HG02759 (cell line): ENCODE measurements around the gene ADAT3.
"Not testable (repeated sequence)": the region's sequence is repeated elsewhere in the genome, so short reads cannot be mapped to it uniquely, and the experiment has no call there.

ENCODE experiments used
- ATAC-seq: cut with Tn5 transposase; IDR thresholded peaks from one replicate; pipeline ENCODE4 v1.9.1; 2021; ENCODE audit warnings: mild to moderate bottlenecking, moderate library complexity; ENCODE audit not compliant: unreplicated experiment

The ADAT3 gene

DNA sequence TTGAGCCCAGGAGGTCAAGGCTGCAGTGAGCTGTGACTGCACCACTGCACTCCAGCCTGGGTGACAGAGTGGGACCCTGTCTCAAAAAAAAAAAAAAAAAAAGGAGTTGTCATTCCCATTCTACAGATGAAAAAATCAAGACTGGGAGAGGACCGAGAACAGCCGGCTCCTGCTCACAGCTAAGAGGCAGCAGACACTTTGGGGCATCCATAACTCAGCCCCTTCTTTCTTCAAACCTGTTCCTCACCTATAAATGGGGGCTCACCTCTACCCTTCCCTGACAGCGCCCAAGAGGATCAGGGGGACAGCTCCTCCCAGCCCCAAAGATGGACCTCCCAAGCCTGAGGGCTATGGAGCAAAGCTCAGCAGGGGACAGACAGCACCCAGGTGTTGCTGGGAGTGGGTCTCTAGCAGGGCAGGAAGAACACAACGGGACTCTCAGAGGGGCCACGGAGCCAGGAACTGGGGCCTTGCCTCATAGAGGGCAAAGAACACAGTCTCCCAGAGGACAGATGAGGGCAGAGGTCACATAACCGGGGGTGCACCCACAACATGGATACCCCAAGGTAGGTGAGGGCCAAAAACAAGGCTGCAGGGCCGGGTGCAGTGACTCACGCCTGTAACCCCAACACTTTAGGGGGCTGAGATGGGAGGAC lies 38.4 kb upstream of the ADAT3 start:
- no peak for ATAC-seq

DNA sequence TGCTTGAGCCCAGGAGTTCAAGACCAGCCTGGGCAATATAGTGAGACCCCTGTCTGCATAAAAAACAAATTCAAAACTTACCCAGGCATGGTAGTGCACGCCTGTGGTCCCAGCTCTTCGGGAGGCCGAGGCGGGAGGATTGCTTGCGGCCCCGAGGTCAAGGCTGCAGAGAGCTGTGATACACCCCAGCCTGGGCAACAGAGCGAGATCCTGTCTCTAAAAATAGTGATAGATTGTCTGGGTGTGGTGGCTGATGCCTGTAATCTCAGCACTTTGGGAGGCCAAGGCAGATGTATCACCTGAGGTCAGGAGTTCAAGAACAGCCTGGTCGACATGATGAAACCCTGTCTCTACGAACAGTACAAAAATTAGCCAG lies 37.9 kb upstream of the ADAT3 start:
- ATAC-seq: no peak

DNA sequence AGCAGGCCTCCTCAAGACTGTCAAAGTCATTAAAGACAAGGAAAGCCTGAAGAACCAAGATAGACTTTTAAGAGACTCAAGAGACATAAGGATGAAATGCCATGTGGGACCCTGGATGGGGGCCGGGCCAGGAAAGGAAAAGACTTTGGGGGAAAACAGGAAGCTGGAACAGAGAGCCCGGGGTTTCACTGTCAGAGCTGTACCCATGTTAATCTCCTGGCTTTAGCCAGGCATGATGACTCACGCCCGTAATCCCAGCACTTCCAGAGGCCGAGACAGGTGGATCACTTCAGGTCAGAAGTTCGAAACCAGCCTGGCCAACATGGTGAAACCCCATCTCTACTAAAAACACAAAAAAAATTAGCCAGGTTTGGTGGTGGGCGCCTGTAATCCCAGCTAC lies 36.2 kb upstream of the ADAT3 start:
- ATAC-seq: no peak

DNA sequence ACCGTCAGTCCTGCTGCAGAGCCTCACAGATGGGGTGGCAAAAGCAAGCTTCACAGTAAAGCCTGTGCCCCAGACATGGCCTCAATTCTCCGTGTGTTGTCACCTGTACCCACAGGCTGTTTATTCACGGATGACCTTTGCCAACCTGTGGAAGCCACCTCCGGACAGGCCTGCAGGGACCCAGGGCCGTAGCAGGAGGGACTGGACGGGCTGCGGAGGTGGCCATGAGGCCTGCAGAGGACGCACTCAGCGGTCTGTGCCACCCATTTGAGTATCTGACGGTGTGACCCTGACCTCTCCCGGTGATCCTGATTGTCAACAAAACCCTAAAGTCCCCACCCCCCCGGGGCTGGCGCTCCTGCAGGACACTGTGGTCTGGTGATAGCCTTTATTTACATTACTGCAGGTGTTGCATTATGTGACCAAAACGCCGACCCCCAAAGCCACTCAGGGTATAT lies 34.0 kb upstream of the ADAT3 start:
- ATAC-seq: no peak

DNA sequence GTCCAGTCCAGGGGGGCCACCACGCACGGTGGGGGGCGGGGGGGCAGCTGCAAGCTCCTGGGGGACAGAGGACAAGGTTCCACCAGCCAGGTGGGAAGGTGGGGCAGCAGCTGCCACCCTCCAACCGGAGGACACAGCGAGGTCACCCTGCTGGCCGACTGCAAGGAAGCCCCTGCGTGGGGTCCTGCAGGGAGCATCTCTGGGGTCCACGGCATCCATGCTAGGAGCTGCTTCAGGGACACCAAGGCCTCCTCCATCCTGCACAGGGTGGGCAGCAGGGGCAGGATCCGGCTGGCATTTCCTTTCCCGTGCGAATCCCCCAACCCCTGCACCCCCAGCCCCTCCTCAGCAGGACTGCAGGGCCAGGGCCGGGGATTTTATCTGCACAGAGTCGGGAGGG lies 33.6 kb upstream of the ADAT3 start:
- no peak for ATAC-seq

DNA sequence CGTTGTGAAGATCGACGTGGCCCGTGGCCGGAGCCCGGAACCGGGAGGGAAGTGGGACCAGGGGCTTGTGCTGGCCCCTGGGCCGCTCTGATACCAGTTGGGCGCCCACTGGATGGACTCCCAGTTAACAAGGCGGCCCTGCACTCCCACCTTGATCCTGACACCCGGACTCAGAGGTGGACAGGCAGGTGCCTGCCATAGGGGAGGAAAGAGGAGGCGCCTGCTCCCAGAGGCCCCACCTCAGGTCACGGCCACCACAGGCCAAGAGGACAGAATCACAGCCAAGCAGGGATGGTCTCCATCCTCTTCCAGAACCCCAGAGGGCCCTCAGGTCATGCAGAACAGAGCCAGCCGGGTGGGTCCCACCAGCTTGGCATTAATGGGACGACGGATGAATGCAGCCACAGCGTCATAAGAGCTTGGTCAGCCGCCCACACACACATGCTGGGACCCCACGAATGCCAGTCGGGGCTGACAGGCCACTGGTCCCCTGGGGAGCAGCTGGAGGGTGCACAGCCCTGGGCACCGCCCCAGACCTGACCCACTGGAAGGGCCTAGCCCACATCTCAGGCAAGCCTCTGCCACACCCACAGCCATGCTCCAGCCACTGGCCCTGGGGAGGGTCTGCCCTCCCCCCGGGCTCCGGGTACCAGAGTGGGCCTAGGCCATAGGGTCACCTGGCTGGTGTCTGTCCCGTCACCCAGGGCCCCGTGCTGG lies 32.2 kb upstream of the ADAT3 start:
- ATAC-seq: no peak

DNA sequence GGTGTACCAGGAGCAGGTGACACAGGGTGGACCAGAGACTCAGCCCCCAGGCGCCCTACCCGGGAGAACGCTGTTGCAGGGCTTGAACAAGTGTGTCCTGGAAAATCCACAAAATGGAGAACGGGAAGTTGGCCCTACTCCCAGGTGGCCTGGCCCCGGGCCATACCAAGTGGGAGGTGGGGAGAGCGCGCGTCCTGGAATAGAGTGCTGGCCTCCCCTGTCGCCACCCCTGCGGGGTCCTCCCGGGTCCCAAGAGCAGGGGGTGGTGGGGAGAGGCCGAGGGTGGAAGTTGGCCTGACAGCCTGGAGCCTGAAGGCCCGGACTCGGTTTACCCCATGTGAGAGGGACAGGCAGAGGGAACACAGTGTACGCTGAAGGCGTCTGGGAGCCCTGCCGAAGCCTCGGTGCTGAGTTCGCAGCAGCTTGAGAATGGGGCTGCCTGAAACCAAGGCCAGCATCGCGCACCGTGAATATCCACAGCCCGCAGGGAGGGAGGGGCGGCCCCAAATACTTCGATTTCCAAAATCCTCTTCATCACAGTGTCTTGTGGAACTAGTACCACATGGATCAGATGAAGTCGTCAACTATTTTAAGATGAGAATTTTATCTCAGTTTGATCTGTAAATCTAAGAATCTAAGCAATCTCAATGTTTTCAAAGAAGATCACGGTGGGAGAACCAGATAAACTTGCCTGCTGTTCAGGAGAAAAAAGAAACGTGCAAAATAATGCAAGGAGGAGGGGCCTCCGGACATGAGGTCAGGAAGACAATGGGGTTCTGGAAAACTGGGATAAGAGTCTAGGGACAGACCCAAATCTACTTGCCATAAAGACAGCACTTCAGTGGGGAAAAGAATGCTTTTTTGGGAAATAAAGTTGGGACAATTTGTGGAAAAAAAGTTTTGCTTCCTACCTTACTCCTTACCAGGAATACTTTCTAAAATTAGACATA lies 31.4 kb upstream of the ADAT3 start:
- no peak for ATAC-seq

DNA sequence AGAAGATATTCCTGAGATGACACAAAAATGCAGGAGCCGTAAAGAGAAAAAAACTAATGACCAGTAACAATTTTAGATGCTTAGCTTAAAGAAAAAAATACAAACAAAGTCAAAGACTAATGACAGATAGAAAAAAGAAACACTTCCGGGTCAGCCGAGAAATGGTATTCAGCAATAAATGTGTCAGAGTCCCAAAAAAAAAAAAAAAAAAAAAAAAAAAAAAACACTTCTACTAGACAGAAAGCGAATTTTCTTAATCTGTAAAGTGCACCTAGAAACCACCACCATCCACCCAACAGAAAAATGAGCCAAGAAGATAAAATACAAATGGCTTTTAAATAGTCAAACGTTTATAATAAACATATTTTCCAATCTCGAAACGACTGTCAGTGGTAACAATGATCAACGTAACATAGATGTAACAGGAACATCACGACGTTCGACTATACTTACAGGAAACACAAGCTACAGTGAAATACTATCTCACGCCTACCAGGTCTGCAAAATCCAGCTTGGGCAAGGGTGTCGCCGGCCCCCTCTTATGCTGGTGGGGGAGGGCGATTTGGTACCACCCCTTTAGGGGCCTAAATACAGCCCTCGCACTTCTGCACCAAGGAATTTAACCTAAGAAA lies 30.5 kb upstream of the ADAT3 start:
- ATAC-seq: no peak

DNA sequence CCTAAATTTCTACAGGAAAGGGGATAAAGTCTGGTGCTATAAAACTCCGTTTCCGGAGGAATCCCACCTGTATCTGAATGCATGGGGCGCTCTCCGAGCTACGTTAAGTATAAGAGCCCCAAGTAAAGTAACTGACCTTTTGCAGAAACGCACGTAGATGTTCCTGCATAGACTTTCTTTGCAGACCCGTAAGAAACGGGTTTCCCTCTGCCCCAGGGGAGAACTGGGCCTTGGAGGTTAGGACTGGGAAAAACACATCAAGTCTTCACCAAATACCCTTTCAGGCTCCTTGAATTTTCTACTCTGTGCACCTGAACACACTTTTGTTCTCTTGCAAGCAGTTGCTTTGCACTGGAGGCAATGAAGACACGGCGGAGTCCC lies 29.9 kb upstream of the ADAT3 start:
- not testable (repeated sequence) for ATAC-seq

DNA sequence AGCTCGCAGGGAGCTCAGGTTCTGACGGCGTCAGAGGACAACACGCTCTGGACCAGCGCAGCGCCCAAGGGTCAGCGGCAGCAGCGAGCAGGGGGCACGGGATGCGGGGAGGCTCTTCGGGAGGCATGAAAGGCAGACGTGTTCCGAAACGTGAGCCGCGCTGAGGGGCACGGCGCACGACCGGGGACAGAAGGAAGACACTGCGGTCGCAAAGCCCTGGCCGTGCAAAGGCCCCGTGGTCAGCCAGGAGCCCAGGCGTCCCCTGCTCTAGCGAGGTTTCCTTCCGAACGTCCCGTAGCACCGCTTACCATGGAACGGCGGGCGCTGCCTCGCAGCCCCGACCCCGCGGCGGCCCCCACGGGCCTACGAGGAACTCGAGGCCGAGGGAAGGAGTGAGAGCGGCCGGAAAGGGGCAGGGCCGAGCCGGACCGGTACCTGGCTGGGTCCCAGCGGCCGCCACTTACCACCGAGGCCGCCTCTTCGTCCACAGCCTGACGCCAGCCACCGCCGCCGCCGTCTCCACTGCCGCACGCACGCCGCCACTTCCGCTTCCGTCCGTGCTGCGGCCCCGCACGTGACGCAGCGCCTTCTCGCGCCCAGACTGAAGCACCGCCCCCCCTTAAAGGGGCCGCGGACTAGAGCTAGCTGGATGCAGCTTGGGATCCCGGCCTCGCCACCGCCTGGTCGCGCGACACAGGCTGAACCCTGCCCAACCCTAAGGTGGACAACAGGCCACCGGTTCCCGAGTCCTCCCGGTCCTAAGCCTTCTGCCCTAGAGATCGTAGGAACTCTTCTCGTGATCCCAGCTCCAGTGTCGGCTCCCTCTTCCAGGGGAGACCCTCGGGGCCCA lies 29.3 kb upstream of the ADAT3 start:
- peak; percentile 92 for ATAC-seq

DNA sequence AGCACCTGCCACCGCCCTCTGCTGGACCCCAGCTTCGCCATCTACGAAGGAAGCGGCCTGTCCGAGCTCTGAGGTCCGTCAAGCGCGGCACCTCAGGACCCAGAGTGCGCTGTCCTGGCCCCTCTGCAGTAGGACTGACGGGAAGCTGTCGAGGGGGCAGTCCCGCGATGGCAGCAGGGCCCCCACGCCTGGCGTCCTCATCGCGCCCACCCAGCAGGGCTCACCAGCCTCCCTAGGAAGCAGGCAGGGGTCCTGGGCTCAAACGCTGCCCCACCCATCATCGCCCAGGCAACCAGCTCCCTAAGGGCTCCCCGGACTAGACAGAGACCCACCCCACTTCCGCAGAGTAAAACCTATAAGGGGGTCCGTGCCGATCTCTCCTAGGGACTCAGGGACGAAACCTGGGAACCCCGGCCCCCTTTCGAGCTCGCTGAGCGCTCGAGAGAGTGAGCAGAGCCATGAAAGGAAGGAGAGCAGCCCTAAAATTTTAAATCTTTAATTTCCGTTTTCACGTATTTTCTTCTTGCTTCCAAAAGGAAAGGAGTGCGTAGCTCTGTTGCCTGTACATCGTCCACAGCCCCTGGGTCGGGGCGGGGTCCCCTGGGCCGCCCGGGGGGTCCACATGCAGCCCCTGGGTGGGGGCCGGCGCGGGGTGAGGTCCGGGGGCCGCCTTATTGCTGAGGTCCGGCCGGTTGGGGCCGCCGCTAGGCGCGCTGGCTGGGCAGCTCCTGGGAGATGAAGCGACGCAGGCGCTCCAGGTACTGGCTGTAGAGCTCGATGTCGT lies 28.5 kb upstream of the ADAT3 start:
- ATAC-seq: not testable (repeated sequence)

DNA sequence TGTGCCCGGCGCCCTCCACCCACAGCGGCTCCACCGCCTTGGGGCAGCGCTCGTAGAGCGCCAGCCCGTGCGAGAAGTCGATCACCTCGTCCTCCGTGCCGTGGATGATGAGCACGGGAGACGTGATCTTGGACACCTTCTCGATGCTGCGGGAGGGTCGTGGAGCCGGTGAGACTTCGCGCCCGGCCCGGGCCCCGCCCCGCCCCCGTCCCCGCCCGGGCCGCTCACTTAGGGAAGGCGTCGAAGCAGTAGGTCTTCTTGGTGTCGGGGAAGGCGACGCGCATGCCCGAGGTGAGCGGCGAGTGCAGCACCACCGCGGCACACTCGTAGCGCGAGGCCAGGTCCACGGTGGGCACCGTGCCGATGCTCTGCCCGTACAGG lies 27.9 kb upstream of the ADAT3 start:
- ATAC-seq: not testable (repeated sequence)

DNA sequence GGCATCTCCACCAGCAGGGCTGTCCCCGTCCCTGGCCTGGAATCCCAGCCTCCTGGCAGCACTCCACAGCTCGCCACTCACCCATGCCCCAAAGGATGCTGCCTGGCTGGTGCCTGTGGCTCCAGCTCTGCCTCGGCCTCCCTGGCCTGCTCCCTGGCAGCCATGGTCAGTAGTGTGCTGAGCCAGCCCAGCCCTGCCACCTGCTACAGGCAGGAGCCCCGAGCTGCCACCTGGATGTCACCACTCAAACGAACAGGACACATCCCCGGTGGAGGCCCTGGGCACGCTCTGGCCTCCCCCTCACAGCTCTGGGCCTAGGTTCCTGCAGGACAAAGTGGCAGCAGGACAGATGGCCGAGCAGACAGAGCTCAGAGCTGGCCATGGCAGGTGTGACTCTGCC lies 26.6 kb upstream of the ADAT3 start:
- ATAC-seq: not testable (repeated sequence)

DNA sequence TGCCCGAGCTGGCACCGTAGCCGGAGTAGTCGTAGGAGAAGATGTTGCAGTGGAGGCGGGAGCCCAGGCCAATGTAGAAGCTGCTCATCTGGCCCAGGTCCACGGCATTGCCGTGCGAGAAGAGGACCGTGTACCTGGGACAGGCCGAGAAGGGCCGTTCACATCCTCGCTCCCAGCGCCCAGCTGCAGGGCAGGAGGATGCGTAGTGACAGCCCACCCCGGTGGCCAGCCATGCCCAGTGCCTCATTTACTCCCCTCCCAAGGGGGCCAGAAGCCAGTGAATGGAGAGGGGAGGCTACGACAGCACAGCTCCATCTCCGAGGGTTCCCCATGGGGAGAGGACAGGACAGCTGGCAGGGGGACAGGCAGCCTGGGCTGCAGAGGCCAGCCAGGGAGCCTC lies 25.2 kb upstream of the ADAT3 start:
- not testable (repeated sequence) for ATAC-seq

DNA sequence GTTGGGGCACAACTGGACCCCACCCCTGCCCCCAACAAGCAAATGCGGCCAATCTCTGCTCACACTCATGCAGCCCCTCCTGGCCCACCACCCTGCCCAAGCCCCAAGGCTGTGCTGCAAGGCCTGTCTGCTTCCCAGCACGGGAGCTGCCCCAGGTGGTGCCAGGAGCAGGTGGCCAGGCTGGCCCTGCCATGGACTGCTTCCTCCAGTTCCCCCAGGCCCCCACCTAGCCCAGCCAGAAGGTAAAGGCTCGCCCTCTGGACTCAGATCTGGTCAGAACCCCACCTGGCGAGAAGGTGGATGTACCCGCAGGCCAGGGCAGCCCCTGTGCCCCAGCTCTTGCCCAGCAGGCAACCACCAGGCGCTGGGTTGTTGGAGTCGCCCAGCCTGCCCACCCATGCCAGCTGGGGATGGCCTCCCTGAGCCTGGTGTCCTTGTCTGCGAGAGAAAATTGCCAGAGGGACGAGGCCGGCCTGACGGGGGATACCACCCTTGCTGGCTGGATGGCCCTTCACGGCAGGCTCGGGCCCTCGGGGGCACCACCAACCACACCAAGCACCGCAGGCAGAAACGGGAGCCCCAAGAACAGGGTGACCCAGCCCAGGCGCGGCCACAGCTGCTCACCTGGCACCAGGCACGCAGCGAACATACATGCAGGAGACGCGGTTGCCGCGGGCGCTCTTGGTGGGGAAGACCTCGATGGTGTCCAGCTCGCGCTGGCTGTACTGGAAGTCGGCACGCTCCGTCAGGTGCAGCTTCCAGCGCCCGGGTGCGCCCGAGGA lies 24.4 kb upstream of the ADAT3 start:
- ATAC-seq: no peak

DNA sequence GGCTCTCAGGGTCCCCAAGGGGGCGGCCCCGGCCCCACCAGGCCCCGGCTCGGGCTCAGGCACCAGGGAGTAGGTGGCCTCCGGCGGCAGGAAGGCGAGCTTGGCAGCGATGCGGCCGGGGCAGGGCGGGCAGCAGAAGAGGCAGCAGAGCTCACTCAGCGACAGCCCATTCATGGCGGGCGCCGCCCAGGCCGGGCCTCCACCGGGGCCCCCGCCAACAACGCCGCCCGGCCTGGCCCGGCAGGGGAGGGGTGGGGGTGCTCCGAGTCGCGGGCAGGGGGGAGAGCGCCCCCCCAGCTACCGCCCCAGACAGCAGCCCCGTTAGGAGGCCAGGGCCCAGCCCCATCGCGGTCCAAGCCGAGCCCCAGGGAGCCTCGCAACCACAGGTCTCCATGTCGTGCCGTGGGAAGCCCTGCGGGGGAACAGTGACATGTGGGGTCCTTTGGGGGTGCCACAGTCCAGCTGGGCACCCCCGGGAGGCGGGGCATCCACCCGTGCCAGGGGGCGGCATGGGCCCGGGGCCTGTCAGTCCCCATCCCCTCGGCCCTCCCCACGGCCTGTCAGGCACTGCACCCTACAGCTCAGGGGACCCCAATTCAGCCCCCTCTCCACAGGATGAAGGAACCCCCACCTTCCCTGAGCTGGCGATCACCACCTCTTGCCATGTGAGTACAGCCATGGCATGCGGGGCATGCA lies 23.7 kb upstream of the ADAT3 start:
- not testable (repeated sequence) for ATAC-seq

DNA sequence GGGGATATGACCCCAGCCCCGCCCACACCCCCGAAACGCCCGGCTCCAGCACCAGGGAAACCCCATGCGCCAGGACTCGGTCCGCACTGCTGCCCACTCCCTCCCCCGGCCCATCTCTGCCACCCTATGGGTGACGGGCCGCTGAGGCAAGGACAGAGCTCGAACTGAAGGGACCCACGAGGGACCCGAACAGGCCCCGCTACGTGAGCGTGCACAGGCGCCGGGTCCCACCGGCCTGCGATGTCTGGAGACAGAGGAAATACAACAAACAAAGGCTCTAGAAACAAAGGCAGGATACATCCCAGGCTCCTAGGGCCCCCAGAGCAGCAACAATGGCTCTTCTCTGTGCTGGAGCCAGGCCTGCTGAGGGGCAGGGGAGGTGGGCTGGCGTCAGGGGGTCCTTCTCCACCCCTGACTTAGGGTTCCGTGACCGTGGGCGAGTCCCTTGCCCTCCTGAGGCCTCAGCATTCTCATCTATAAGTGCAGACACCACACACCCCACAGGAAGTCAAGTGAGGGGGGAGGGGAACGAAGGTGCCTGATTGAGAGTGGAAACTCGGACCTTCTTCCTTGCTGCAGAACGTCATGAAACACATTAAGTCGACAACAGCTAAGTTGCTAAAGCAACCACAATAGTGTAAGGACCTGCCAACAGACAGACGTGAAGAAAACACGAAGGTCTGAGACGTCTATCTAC lies 23.0 kb upstream of the ADAT3 start:
- no peak for ATAC-seq
